ENCODE measurements around the gene C17orf100. TPM values are rescaled to one million over a fixed set of nuclear protein-coding genes. Genes with fewer than 3 reads are reported as not detected.

The C17orf100 gene
- total and polyA plus RNA-seq, 4 donors: 0.56 to 33.2 (median 2.7) TPM

GRCh38 chr17:6674586-6674985 is 23.0 kb downstream of the C17orf100 start:
- WGBS: 96% methylated on average over 13 of the region's 13 CpGs
- DNase-seq (ENCODE audit: low spot score): no peak
- TF ChIP-seq, protein P1, sequence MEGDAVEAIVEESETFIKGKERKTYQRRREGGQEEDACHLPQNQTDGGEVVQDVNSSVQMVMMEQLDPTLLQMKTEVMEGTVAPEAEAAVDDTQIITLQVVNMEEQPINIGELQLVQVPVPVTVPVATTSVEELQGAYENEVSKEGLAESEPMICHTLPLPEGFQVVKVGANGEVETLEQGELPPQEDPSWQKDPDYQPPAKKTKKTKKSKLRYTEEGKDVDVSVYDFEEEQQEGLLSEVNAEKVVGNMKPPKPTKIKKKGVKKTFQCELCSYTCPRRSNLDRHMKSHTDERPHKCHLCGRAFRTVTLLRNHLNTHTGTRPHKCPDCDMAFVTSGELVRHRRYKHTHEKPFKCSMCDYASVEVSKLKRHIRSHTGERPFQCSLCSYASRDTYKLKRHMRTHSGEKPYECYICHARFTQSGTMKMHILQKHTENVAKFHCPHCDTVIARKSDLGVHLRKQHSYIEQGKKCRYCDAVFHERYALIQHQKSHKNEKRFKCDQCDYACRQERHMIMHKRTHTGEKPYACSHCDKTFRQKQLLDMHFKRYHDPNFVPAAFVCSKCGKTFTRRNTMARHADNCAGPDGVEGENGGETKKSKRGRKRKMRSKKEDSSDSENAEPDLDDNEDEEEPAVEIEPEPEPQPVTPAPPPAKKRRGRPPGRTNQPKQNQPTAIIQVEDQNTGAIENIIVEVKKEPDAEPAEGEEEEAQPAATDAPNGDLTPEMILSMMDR (IDR thresholded peaks at IDR 0.05; ENCODE audit: low read depth, low read length, missing input control): no peak
- TF ChIP-seq NR2F2 (IDR thresholded peaks at IDR 0.05) (no peak), FOXA2 (IDR thresholded peaks at IDR 0.05) (no peak)
- Histone ChIP-seq H3K36me3 (ENCODE audit: control insufficient read depth in 4 of 4, insufficient read depth in 3 of 4, low read depth in 1 of 4, low read length in 3 of 4) (no peaks in the 10 kb centered on the region), H3K27me3 (ENCODE audit: control insufficient read depth in 4 of 4, insufficient read depth in 4 of 4, low read length in 3 of 4) (no peaks in the 10 kb centered on the region), H3K9me3 (ENCODE audit: control insufficient read depth in 4 of 4, low read length in 3 of 4) (no peaks in the 10 kb centered on the region), H3K9ac (ENCODE audit: low read depth in 1 of 2, low read length in 2 of 2) (no peak overlapping the region), H3K27ac (ENCODE audit: low read depth in 1 of 2, low read length in 2 of 2) (no peak overlapping the region), H3K4me1 (ENCODE audit: control insufficient read depth in 4 of 4, insufficient read depth in 4 of 4, low read length in 3 of 4) (peaks cover 2 to 11% (median 10%) of the 10 kb centered on the region in 4 donors), H3K4me3 (ENCODE audit: low read depth in 1 of 3, low read length in 3 of 3) (no peak overlapping the region)

DNA sequence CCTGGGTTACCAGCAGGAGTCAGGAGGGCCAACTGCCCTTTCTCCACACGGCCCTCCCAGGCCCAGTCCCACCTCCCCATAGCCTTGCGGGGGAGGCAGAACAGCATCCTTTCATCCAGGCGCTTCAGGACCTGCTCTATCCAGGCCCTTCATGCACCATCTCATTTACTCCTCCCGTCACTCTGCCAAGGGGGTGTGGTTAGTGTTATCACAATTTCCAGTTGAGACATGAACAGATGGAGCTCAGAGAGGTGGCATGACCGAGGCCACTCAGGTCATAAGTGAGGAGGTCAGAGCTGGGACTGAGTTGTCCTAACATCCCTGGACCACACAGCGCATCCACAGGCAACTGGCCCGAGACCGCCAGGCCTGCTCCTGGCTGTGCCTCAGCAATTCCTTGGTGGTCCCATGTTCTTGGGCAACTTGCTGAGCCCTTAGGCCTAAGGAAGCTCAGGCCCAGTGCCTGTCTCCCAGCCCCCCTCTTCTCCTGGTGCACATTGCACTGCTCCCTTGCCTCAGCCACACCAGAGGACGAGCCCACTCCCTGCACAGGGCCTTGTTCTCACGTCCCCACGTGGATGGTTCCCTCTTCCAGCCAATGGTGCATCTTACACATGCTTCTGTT is 23.8 kb downstream of the C17orf100 start:
- no peak for DNase-seq (ENCODE audit: low spot score)
- H3K4me1 ChIP-seq (ENCODE audit: control insufficient read depth in 4 of 4, insufficient read depth in 4 of 4, low read length in 3 of 4): peaks cover 2 to 11% (median 10%) of the 10 kb centered on the region in 4 donors
- H3K27ac ChIP-seq (ENCODE audit: low read depth in 1 of 2, low read length in 2 of 2): no peak overlapping the region
- 89% methylated on average over 11 of the region's 11 CpGs for WGBS
- TF ChIP-seq RAD21 (IDR thresholded peaks at IDR 0.05): no peak
- TF ChIP-seq ZBTB33 (IDR thresholded peaks at IDR 0.05): no peak
- no peak for TF ChIP-seq REST (IDR thresholded peaks at IDR 0.05)
- no peak for TF ChIP-seq FOXA2 (IDR thresholded peaks at IDR 0.05)
- TF ChIP-seq, protein P1 (IDR thresholded peaks at IDR 0.05; ENCODE audit: low read depth, low read length, missing input control): no peak
- no peak for TF ChIP-seq JUND (IDR thresholded peaks at IDR 0.05)
- no peak for TF ChIP-seq YY1 (IDR thresholded peaks at IDR 0.05)
- no peak for TF ChIP-seq HNF4A (conservative IDR thresholded peaks at IDR 0.05)
- no peak for TF ChIP-seq EGR1 (IDR thresholded peaks at IDR 0.05; ENCODE audit: low read depth in 2 of 2)
- no peak for TF ChIP-seq RXRA (IDR thresholded peaks at IDR 0.05)
- TF ChIP-seq NR2F2 (IDR thresholded peaks at IDR 0.05): no peak
- no peak for TF ChIP-seq HNF4G (IDR thresholded peaks at IDR 0.05)
- TF ChIP-seq GABPA (IDR thresholded peaks at IDR 0.05 in 1 of 2, conservative IDR thresholded peaks at IDR 0.05 in 1 of 2): no peak
- no peak for TF ChIP-seq SP1 (IDR thresholded peaks at IDR 0.05)
- TF ChIP-seq FOXA1 (IDR thresholded peaks at IDR 0.05): no peak
- no peak overlapping the region for H3K9ac ChIP-seq (ENCODE audit: low read depth in 1 of 2, low read length in 2 of 2)
- no peaks in the 10 kb centered on the region for H3K36me3 ChIP-seq (ENCODE audit: control insufficient read depth in 4 of 4, insufficient read depth in 3 of 4, low read depth in 1 of 4, low read length in 3 of 4)
- no peaks in the 10 kb centered on the region for H3K9me3 ChIP-seq (ENCODE audit: control insufficient read depth in 4 of 4, low read length in 3 of 4)
- no peaks in the 10 kb centered on the region for H3K27me3 ChIP-seq (ENCODE audit: control insufficient read depth in 4 of 4, insufficient read depth in 4 of 4, low read length in 3 of 4)
- H3K4me3 ChIP-seq (ENCODE audit: low read depth in 1 of 3, low read length in 3 of 3): no peak overlapping the region
